HCT116 (cell line): ENCODE data around the gene FNBP1.
A peak's percentile ranks its signal among the peaks of the same experiment; 100 is the strongest.

ENCODE experiments used
- CTCF ChIP-seq, 3 experiments: fragments of 200-600 bp in 1 of 3; sonication (generic) in 1 of 3; IDR thresholded peaks in 2 of 3; conservative IDR thresholded peaks in 1 of 3; 2 replicates each; pipeline ENCODE4 v1.5.1; 2012 to 2017; ENCODE audit warnings: low read depth in 2 of 3, low read length in 2 of 3, antibody characterized with exemption in 1 of 3, borderline replicate concordance in 1 of 3, control low read depth in 1 of 3, mild to moderate bottlenecking in 1 of 3, mixed read lengths in 1 of 3, mixed run types in 1 of 3, moderate library complexity in 1 of 3; ENCODE audit not compliant: insufficient read depth in 1 of 3
- EZH2phosphoT487 ChIP-seq: fragments of 200-600 bp; IDR thresholded peaks from 2 replicates; pipeline ENCODE4 v1.6.1; 2018; ENCODE audit warnings: antibody characterized with exemption, borderline replicate concordance
- SP1 ChIP-seq: IDR thresholded peaks from 2 replicates; pipeline ENCODE4 v1.6.1; 2012; ENCODE audit warnings: low read depth
- ZFX ChIP-seq: fragments of 450-650 bp; IDR thresholded peaks from 2 replicates; pipeline ENCODE4 v1.6.1; 2017

- TF ChIP-seq ZFX, result peak; percentile 37; the same call in 1 of the 2 replicates
- no peak for TF ChIP-seq CTCF (IDR thresholded peaks at IDR 0.05 in 2 of 3, conservative IDR thresholded peaks at IDR 0.05 in 1 of 3; ENCODE audit: borderline replicate concordance in 1 of 3, insufficient read depth in 1 of 3, low read depth in 2 of 3, low read length in 2 of 3)
- TF ChIP-seq SP1, result no peak
- no peak for TF ChIP-seq EZH2phosphoT487
These were observed 157.8 kb downstream of the FNBP1 start for GRCh38 chr9:129885018-129885669.
